GM18858 (cell line): ENCODE results near the gene GALNT7.
"Not testable (repeated sequence)": the region's sequence is repeated elsewhere in the genome, so short reads cannot be mapped to it uniquely, and the experiment has no call there.

Experiments used
- ATAC-seq: cut with Tn5 transposase; IDR thresholded peaks from one replicate; pipeline ENCODE4 v1.9.1; 2021; ENCODE audit not compliant: unreplicated experiment

Gene GALNT7, protein sequence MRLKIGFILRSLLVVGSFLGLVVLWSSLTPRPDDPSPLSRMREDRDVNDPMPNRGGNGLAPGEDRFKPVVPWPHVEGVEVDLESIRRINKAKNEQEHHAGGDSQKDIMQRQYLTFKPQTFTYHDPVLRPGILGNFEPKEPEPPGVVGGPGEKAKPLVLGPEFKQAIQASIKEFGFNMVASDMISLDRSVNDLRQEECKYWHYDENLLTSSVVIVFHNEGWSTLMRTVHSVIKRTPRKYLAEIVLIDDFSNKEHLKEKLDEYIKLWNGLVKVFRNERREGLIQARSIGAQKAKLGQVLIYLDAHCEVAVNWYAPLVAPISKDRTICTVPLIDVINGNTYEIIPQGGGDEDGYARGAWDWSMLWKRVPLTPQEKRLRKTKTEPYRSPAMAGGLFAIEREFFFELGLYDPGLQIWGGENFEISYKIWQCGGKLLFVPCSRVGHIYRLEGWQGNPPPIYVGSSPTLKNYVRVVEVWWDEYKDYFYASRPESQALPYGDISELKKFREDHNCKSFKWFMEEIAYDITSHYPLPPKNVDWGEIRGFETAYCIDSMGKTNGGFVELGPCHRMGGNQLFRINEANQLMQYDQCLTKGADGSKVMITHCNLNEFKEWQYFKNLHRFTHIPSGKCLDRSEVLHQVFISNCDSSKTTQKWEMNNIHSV

DNA sequence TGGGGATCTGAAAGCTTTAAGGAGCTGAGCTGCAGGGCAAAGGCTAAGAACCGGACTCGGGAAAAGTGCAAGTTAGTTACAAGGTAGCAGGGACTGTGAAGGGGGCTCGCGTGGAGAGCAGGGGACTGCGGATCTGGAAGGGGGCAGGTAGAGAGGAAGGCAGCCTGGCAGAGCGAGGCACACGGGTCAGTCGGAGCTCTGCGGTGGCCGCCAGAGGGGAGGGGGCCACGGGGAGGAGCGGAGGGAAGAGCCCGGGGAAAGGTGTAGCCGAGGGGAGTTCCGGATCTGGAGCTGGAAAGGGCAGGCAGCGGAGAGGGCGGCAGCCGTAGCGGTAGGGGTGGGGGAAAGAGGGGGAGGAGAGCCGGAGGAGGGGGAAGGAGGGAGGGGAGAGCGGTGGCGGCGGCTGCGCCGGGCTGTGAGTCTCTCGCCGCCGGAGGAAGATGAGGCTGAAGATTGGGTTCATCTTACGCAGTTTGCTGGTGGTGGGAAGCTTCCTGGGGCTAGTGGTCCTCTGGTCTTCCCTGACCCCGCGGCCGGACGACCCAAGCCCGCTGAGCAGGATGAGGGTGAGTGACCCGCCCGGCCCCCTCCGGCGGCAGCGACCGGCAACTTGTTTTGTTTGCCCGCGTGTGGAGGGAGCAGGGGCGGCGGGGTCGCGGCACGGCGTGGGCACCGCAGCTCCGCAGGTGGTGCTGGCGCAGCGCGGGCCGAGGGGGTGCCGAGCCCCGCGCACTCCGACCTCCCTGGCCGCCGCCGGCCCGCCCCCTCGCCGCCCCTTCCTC, at the start of gene GALNT7:
Gene GALNT7 (plus strand): TSS at position 416 of the 782 bp plus-strand sequence. CDS start 25 bp downstream, at position 441.
- peak; percentile 17 for ATAC-seq

- ATAC-seq, result not testable (repeated sequence)
Observed at GRCh38 chr4:173118819-173119218, 49.8 kb upstream of the GALNT7 start.

DNA sequence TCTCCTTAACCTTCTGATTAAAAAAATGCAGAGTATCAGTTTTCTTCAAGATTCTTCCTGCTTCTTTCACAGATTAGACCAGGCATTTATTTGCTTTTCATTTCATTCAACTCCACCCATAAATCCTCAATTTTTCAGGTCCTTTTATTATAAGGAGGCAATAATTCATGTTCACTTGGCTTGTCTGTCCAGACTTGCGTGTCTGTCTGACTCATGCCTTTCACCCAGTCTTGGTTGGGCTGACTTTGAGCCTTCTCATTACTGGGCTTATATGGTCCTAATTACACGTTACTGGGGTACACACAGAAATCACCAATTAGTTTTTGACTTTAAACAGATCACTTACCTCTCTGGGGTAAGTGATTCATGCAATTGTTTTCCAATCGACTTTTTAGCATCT, 48.8 kb upstream of the GALNT7 start:
- no peak for ATAC-seq

GRCh38 chr4:173121076-173121561, 47.5 kb upstream of the GALNT7 start:
- peak; percentile 93 for ATAC-seq

- ATAC-seq, result no peak
Observed at GRCh38 chr4:173124209-173124865, 44.3 kb upstream of the GALNT7 start.

DNA sequence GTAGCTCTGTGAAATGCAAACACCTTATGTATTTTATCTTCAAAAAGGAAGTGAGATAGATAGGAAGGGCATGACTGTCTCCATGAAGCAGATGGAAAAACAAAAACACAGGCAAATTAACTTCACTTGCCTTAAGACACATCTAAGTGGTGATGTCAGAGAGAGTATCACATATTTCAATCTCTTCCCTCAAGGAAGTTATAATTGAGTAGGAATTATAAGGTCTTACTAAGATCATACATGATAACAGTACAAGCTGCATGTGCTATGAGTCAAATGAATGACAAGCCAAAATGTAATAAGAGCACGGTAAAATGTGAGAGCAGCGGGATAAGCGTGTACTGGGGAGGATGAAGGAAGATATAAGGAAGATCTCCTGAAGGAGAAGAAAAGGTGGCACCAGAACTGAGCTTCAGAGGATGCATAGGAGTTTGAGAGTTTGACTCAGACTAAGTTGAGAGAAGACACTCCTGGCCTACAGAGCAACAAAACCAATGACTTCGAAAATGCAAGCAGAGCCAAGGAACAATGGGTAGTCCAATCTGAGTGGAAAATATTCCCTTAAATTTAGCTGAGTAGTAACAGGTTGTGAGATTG, 43.3 kb upstream of the GALNT7 start:
- no peak for ATAC-seq

- no peak for ATAC-seq
Observed at GRCh38 chr4:173128199-173128890, 40.3 kb upstream of the GALNT7 start.

DNA sequence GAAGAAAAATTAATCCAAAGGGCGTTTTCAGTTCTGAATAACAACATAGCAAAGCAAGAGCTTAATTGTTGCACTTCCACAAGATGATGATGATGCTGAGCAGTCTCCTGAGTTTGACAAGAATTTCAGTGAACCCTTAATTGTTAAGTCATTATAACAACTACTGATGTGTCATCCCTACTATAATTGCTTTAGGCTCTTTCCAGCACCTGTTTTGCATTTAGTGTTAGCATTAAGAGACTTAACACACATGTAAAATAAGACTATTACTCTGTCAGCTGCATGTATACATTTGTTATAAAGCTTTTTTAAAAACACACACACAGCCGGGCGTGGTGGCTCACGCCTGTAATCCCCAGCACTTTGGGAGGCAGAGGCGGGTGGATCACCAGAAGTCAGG, 37.9 kb upstream of the GALNT7 start:
- ATAC-seq, result no peak

GRCh38 chr4:173134426-173134825, 34.2 kb upstream of the GALNT7 start:
- no peak for ATAC-seq

DNA sequence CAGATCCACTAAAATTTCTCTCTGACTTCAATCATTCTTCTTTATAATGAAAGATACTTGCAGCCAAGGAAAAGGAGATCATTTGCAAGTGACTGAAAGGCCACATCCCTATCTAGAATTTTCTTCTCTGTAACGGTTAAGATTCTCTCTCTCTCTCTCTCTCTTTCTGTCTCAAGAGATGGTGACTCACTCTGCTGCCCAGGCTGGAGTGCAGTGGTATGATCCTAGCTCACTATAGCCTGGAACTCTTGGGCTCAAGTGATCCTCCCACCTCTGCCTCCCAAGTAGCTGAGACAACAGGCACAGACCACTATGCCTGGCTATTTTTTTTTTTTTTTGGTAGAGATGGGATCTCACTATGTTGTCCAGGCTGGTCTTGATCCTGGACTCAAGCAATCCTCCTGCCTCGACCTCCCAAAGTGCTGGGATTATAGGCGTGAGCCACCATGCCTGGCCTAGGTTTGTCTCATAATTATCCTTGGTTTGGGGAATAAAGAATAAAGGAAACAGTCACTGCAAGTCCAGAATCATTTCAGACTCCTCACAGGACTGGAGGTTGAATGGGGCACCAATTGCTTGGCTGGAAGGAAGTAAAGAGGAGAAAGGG, 33.3 kb upstream of the GALNT7 start:
- no peak for ATAC-seq

GRCh38 chr4:173138624-173139023, 30.0 kb upstream of the GALNT7 start:
- ATAC-seq, result no peak

DNA sequence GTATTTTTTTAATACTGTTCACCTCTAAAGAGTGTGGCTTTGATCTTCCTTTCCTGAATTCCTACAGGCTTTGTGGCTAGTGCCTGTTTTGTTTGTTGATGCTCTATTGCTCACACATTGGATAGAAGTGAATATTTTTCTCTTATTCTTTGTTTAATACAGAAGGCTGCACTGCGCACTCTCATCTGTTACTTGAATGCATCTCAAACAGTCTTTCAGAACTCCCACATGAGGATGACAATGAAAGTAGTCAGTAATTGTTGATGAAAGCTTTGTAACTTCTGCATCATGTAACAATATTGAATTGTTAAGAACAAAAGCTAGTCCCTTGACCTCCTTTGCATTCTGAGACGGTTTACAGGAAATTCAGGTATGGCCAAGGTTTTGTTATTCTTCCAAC, 29.1 kb upstream of the GALNT7 start:
- no peak for ATAC-seq

- ATAC-seq, result no peak
Observed at GRCh38 chr4:173145131-173145530, 23.5 kb upstream of the GALNT7 start.

DNA sequence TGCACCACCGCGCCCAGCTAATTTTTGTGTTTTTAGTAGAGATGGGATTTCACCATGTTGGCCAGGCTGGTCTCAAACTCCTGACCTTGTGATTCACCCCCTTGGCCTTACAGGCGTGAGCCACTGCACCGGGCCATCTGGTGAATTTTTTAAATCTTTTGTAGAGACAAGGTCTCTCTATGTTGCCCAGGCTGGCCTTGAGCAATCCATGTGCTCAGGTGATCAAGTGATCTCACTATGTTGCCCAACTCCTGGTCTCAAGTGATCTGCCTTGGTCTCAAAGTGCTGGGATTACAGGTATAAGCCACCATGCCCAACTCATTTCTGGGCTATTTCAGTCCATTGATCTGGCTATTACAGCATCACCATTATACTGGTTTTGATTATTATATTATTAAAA, 22.2 kb upstream of the GALNT7 start:
- no peak for ATAC-seq

DNA sequence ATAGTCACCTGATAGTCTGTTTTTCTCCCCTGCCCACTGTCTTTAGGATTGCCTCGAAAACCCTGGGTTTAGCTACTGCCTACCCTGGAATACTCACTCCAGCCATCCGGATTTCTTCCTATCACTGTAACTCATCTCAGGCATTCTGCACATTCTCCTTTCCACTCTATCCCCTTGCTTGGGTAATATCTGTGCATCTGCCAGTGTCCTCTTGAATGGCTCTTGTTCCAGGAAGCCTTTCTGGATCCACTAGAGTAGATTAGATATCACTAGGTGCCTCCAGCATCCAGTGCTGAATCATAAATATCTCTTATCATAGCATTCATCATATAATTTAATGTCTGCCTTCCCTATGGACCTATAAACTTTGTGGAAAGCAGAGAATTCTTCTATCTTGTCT, 17.1 kb upstream of the GALNT7 start:
- no peak for ATAC-seq

DNA sequence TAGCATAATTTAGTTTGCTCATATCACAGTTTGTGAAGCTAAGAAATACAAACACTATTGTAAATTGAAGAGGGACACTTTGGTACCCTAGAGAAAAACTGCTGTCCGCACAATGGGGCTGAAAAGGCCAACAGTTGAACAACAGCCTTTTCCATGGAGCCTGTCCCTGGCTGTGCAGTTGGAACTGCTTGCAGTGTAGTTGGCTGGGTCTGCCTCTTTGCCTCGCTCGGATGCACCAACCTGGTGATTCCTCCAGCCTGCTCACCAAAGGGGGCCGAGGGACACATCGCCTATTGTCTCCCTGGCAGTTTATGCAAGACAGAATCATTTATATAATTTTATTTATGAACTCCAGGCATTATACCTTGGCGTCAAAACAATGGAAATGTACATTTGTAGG, 16.5 kb upstream of the GALNT7 start:
- no peak for ATAC-seq

DNA sequence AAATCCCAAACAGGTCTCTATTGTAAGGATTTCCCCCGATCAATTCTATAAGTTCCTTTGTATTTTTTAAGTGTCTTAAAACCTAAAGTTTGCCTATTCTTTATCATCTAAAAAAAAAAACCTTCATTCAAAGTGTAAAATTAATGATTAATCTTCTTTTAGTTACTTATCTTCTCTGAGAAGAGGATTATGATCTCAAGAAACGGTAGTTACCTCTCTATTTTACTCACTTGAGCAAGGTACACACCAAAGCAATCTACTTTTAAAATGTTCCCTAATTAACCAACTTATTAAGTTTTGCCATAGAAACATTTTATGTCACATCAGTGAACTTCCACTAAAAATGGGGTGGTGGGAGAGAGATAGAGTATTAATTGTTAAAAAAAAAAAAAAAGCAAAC, 15.2 kb upstream of the GALNT7 start:
- ATAC-seq, result no peak

DNA sequence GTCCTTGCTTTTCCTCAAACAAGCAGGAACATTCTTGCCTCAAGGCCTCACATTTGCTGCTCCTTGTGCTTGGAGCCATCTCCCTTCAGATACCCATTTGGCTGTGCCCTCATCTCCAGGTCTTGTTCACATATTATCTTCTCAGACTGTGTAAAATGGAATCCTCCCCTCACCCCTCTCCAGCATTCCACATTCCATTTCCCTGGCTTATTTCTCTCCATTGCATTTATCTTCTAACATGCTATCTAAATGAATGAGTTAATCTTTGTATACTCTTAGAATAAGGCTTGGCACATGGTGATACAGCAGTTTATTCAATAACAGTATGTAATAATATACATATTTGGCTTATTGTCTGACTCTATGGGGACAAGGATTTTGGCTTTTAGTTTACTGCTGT, 8.8 kb upstream of the GALNT7 start:
- no peak for ATAC-seq

- ATAC-seq, result no peak
Observed at GRCh38 chr4:173160871-173161270, 7.7 kb upstream of the GALNT7 start.

- no peak for ATAC-seq
Observed at GRCh38 chr4:173161311-173161710, 7.3 kb upstream of the GALNT7 start.
